Neural cell (in vitro differentiated cells): ENCODE measurements around the gene LRP1-AS. TPM values are rescaled to one million over a fixed set of nuclear protein-coding genes. Genes with fewer than 3 reads are reported as not detected.

Experiments
- H2AFZ ChIP-seq: fragments of 200-600, 300-800 bp; sonication (generic), shearing (Covaris generic); 2 replicates; pipeline ENCODE4 v1.6.0; 2014; ENCODE audit warnings: low read depth, mild to moderate bottlenecking, antibody characterized with exemption, low read length, moderate library complexity
- H3F3A ChIP-seq: fragments of 200-600 bp; shearing (Covaris generic); 2 replicates; pipeline ENCODE4 v1.6.1; 2016; ENCODE audit warnings: mild to moderate bottlenecking, moderate library complexity, mixed read lengths, antibody characterized with exemption, low read length; ENCODE audit not compliant: insufficient read depth, poor library complexity, severe bottlenecking
- H3K27ac ChIP-seq: fragments of 200-600, 300-800 bp; sonication (generic), shearing (Covaris generic); 2 replicates; pipeline ENCODE4 v1.5.1; 2014; ENCODE audit warnings: mild to moderate bottlenecking, low read length, moderate library complexity
- H3K27me3 ChIP-seq: fragments of 300-800, 200-600 bp; sonication (generic), shearing (Covaris generic); 2 replicates; pipeline ENCODE4 v1.6.0; 2014; ENCODE audit warnings: mild to moderate bottlenecking, low read depth, low read length, moderate library complexity; ENCODE audit not compliant: insufficient read depth
- H3K36me3 ChIP-seq: fragments of 300-800, 200-600 bp; sonication (generic), shearing (Covaris generic); 2 replicates; pipeline ENCODE4 v1.5.1; 2014; ENCODE audit warnings: mild to moderate bottlenecking, antibody characterized with exemption, low read length, moderate library complexity; ENCODE audit not compliant: insufficient read depth
- H3K4me2 ChIP-seq: fragments of 300-800, 200-600 bp; sonication (generic), shearing (Covaris generic); 2 replicates; pipeline ENCODE4 v1.6.0; 2014; ENCODE audit warnings: mild to moderate bottlenecking, low read length
- H3K4me3 ChIP-seq: fragments of 300-800, 200-600 bp; sonication (generic), shearing (Covaris generic); 2 replicates; pipeline ENCODE4 v1.5.1; 2014; ENCODE audit warnings: mild to moderate bottlenecking, low read length, moderate library complexity
- H3K79me2 ChIP-seq: fragments of 200-600 bp; shearing (Covaris generic); replicated peaks from 2 replicates; pipeline ENCODE4 v1.6.0; 2014; ENCODE audit warnings: mild to moderate bottlenecking, low read length, moderate library complexity; ENCODE audit not compliant: insufficient read depth
- H3K9ac ChIP-seq: fragments of 300-800, 200-600 bp; sonication (generic), shearing (Covaris generic); 2 replicates; pipeline ENCODE4 v1.6.1; 2016; ENCODE audit warnings: mild to moderate bottlenecking, low read length, mixed read lengths
- H3K9me2 ChIP-seq: fragments of 200-600 bp; shearing (Covaris generic); 2 replicates; pipeline ENCODE4 v1.6.1; 2016; ENCODE audit warnings: mild to moderate bottlenecking, low read length, mixed read lengths; ENCODE audit not compliant: insufficient read depth
- H3K9me3 ChIP-seq: fragments of 200-600, 300-800 bp; sonication (generic), shearing (Covaris generic); 2 replicates; pipeline ENCODE4 v1.6.1; 2016; ENCODE audit warnings: mild to moderate bottlenecking, mixed run types, low read length, moderate library complexity, mixed read lengths
- H4K20me1 ChIP-seq: fragments of 200-600 bp; shearing (Covaris generic); 2 replicates; pipeline ENCODE4 v1.6.1; 2016; ENCODE audit warnings: mild to moderate bottlenecking, mixed run types; ENCODE audit not compliant: insufficient read depth
- CTCF ChIP-seq: fragments of 450-650 bp; IDR thresholded peaks from 2 replicates; pipeline ENCODE4 v1.5.1; 2014; ENCODE audit warnings: antibody characterized with exemption, mild to moderate bottlenecking, moderate library complexity; ENCODE audit not compliant: poor library complexity, severe bottlenecking
- EP300 ChIP-seq: fragments of 450-650 bp; conservative IDR thresholded peaks from 2 replicates; pipeline ENCODE4 v1.6.1; 2014; ENCODE audit warnings: antibody characterized with exemption, mild to moderate bottlenecking, moderate library complexity; ENCODE audit not compliant: poor library complexity, severe bottlenecking
- EZH2 ChIP-seq: fragments of 200-600, 300-800 bp; shearing (Covaris generic), sonication (generic); IDR thresholded peaks from 2 replicates; pipeline ENCODE4 v1.6.1; 2014; ENCODE audit warnings: antibody characterized with exemption, low read length, borderline replicate concordance, mild to moderate bottlenecking; ENCODE audit not compliant: insufficient read depth, poor library complexity, severe bottlenecking
- MXI1 ChIP-seq: fragments of 450-650 bp; conservative IDR thresholded peaks from 2 replicates; pipeline ENCODE4 v1.6.1; 2014; ENCODE audit warnings: antibody characterized with exemption, mild to moderate bottlenecking; ENCODE audit not compliant: poor library complexity, severe bottlenecking
- POLR2AphosphoS5 ChIP-seq: IDR thresholded peaks from 2 replicates; pipeline ENCODE4 v1.6.1; 2012
- RAD21 ChIP-seq: fragments of 450-650 bp; conservative IDR thresholded peaks from 2 replicates; pipeline ENCODE4 v1.6.1; 2014; ENCODE audit warnings: antibody characterized with exemption, mild to moderate bottlenecking, moderate library complexity
- REST ChIP-seq: IDR thresholded peaks from 2 replicates; pipeline ENCODE4 v1.6.1; 2012; ENCODE audit warnings: borderline replicate concordance
- SMC3 ChIP-seq: fragments of 450-650 bp; conservative IDR thresholded peaks from 2 replicates; pipeline ENCODE4 v1.6.1; 2014; ENCODE audit warnings: antibody characterized with exemption, mild to moderate bottlenecking, moderate library complexity; ENCODE audit not compliant: poor library complexity
- TAF1 ChIP-seq: IDR thresholded peaks from 2 replicates; pipeline ENCODE4 v1.6.1; 2012; ENCODE audit warnings: low read depth
- polyA plus RNA-seq: library from polyadenylated mRNA; depleted of rRNA; stranded (reverse); fragments of >200 nt; gene quantifications from 2 replicates; pipeline ENCODE4 v1.2.3, GENCODE V29; 2014

The LRP1-AS gene
- polyA plus RNA-seq, 1 donor from 2014 or later, result not detected

- H3K9me3 ChIP-seq, result no peaks in the 10 kb centered on the region
- no peak overlapping the region for H2AFZ ChIP-seq
- H3K9me2 ChIP-seq, result no peaks in the 10 kb centered on the region
- H3K27me3 ChIP-seq, result no peaks in the 10 kb centered on the region
- H3K4me3 ChIP-seq, result peak overlapping the region; percentile 99
- no peak overlapping the region for H3K4me2 ChIP-seq
- H3K36me3 ChIP-seq, result no peaks in the 10 kb centered on the region
- H3K79me2 ChIP-seq, result peaks cover 39% of the 10 kb centered on the region
- no peaks in the 10 kb centered on the region for H3F3A ChIP-seq
- no peak overlapping the region for H3K9ac ChIP-seq
- no peak overlapping the region for H3K27ac ChIP-seq
- peaks cover 21% of the 10 kb centered on the region for H4K20me1 ChIP-seq
- TF ChIP-seq RAD21, result no peak
- no peak for TF ChIP-seq POLR2AphosphoS5
- TF ChIP-seq EZH2, result no peak
- TF ChIP-seq CTCF, result no peak
- TF ChIP-seq MXI1, result no peak
- no peak for TF ChIP-seq EP300
- TF ChIP-seq SMC3, result no peak
- TF ChIP-seq TAF1, result no peak
- TF ChIP-seq REST, result no peak
These were observed 15.3 kb downstream of the LRP1-AS start for GRCh38 chr12:57131896-57132744.

- Histone ChIP-seq H3K9ac (no peak overlapping the region), H3K4me3 (peak overlapping the region; percentile 99), H3K36me3 (no peaks in the 10 kb centered on the region), H3K79me2 (peaks cover 39% of the 10 kb centered on the region), H2AFZ (no peak overlapping the region), H3K27me3 (no peaks in the 10 kb centered on the region), H3K27ac (no peak overlapping the region), H3K9me3 (no peaks in the 10 kb centered on the region), H4K20me1 (peaks cover 21% of the 10 kb centered on the region), H3K9me2 (no peaks in the 10 kb centered on the region), H3F3A (no peaks in the 10 kb centered on the region), H3K4me2 (peak overlapping the region; percentile 95)
- TF ChIP-seq CTCF (no peak), EZH2 (no peak)
These were observed 16.5 kb downstream of the LRP1-AS start for GRCh38 chr12:57130941-57131340.
